GM18907 (cell line): Measurements from ENCODE around the gene MXD4.

Experiments
- ATAC-seq: cut with Tn5 transposase; IDR thresholded peaks from one replicate; pipeline ENCODE4 v1.9.1; 2021; ENCODE audit warnings: mild to moderate bottlenecking, moderate library complexity; ENCODE audit not compliant: unreplicated experiment

Gene MXD4

DNA sequence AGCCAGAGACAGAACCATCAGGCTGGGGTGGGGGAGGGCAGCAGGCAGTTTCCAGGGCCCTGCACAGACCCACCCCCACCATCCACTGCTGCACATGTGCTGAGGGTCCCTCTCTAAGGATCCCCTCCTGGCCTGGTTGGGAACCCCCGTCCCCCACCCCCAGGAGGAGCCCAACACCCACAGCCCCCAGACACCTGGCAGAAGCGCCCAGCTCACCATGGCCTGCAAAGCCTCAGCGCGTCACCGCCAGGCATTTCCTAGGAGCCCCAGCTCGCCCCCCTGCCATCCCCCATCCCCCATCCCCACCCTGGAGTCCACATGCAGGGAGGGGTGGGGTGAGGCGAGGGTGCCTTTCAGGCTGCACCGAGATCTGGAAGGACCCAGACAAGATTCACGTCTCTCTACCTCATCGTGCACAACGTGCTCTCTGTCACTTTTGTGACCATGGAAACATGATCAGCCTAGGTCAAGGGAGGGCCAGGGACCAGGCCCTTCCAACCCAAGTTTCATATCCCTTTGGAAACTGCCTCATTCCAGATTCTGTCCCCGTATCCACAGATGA is 9.3 kb downstream of the MXD4 start:
- no peak for ATAC-seq

GRCh38 chr4:2251795-2252529 is 9.9 kb downstream of the MXD4 start:
- ATAC-seq = no peak

DNA sequence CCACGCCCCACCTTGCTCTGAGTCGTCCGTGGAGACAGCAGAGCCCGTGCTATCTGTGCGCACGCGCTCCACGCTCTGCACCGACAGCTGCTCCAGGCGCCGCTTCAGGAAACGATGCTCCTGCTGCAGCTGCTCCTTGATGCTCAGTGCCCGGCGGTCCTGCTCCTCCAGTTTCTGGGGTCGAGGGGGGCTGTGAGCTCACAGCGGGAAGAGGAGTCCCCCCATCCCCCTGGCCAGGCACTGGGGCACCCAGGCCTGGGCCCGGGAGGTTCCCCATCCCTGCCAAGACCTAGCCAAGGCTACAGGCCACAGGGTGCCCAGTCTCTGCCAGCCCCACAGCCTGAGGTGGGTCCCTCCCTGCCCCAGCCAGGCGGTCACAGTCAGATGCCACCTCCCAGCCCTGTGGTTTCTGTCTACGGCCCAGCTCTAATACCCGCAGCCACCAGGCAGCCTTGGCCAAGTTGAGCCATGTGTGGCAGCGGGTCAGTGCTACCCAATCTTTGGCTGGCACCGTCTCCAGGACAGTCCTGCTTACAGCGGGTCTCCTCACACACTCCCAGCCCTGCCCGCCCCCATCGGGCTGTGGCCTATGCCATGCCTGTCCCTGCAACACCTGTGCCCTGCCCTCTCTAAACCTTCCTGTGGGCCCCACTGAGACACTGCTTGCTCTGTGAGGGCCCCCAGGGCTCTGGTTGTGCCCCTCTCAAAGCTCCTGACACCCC is 10.7 kb downstream of the MXD4 start:
- no peak for ATAC-seq

GRCh38 chr4:2250357-2251072 is 11.4 kb downstream of the MXD4 start:
- ATAC-seq = no peak

DNA sequence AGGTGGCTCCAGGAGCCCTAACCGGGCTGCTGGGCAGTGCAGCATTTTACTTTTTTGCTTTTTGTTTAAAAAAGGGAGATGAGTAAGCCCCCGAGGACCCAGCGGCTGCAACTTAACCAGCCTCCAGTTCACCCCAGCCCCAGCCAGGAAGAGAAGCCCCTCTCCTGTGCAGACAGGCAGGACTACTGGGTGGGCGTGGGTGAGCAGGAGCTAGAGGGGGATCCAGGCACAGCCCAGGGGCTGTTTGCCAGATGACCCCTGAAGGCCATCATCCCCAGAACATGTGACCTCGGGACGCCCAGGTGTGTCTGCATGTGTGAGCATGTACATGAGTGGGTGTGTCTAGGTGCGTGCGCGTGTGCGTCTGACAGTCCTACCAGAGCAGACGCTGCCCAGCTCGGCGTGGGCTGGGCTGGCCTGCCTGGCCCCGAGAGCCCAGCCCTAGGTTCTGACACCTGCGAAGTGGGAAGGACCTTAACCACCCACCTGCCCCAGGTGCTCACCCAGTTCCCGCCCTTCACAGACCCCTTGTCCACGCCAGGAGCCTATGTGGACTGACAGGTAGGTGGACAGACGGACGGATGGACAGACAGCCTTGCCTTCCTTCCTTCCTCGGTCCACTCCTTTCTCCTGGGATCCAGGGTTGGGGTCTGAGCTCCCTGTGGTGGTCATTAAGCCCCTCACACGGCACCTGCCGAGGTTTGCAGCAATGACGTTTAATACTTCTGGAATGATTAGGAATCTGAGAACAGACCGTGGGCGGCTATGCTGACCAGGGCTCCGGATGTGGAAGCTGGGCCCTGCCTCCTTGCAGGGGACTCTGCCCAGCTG is 12.2 kb downstream of the MXD4 start:
- ATAC-seq = no peak

DNA sequence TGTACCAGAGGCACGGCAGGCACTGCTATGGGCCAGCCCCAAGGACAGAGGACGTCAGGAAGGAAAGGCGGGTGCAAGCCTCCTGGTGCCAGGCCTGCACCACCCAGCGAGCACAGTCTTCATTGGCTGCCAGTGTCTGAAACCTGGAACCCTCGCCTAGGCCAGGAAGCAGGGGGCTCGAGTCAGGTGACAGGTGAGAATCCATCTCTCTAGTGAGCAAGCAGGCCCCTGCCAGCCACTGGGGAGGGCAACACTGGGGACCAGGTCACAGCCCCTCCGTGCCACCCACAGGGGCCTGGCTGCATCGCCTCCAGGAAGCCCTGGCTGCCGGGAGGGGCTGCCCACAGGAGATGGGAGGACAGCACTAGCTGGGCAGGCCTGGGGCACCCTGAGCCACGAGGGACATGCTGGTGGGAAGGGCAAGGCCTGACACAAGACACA is 13.1 kb downstream of the MXD4 start:
- ATAC-seq = no peak

- ATAC-seq = no peak
These were observed 13.7 kb downstream of the MXD4 start for GRCh38 chr4:2248044-2248780.

DNA sequence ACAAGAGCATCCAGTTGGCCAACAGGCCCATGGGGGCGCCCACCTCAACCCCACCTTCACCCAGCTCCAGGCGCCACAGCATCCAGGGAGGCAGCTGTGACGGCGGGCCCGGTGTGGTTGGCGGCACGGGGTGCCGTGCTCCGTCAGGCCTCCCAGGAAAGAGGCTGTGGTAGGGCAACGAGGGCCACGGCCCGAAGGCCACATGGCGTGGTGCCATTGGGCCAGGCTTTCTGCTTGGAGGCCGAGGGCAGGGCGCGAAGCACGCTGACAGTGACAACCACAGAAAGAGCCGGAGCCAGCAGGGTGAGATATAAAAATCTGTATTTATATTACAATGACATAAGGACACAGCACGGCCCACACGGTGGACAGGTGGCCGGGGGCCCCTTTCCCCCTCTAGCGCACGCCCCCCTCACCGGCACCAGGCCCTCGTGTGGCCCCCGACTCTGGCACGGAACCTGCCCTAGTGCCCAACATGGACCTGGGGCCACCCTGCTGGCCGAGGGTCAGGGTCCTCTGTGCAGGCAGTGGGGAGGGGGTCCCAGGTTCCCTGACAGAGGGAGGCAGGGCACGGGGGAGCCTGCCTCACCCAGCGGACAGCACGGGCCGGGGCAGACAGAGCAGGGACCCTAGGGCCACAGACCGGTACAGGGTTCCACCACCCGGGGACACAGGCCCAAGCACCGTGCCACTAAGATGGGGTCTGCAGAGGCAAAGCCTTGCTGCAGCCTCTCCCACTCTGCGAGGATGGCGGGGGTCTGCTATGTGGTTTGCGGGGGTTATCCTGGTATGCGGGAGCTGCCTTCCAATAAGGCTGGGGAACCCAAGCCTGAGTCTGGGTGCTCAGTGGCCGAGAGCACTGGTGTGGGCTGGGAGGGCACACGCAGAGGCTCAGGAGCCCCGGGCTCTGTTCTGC is 14.5 kb downstream of the MXD4 start:
- ATAC-seq = no peak

DNA sequence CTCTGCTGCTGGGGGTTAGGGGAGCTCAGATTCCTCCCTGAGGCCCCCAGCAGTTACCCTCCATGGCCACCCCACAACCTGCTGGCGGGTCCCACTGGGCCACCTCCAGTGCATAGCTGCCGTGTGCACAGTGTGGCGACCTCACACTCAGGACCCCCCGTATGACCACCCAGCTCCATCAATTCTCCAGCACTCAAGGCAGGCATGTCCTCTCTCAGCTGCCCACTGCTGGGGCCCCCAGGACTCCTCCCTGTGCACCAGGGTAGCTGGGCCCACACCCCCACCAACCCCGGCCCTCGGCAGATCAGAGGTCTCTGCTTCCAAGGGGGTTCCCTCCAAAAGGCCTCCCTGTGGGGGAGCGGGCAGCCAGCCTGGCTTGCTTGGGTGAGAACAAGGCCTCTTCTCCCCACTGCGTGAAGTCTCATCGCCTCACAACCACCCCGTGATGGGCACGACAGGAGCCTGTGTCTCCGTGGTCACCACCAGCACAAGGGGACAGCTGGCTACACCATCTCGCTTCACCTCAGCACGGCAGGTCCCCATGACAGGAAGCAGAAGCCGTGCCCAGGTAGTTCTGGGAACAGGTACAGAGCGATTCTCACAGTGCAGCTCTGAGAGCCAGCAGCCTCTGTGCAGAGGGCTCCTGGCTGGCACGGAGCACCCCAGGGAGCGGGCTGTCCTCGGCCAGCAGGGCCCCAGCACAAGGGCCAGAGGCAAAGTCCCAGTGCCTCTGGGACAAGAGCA is 15.4 kb downstream of the MXD4 start:
- ATAC-seq = no peak

- no peak for ATAC-seq
These were observed 16.1 kb downstream of the MXD4 start for GRCh38 chr4:2245787-2246275.

- no peak for ATAC-seq
These were observed 16.7 kb downstream of the MXD4 start for GRCh38 chr4:2245057-2245786.

DNA sequence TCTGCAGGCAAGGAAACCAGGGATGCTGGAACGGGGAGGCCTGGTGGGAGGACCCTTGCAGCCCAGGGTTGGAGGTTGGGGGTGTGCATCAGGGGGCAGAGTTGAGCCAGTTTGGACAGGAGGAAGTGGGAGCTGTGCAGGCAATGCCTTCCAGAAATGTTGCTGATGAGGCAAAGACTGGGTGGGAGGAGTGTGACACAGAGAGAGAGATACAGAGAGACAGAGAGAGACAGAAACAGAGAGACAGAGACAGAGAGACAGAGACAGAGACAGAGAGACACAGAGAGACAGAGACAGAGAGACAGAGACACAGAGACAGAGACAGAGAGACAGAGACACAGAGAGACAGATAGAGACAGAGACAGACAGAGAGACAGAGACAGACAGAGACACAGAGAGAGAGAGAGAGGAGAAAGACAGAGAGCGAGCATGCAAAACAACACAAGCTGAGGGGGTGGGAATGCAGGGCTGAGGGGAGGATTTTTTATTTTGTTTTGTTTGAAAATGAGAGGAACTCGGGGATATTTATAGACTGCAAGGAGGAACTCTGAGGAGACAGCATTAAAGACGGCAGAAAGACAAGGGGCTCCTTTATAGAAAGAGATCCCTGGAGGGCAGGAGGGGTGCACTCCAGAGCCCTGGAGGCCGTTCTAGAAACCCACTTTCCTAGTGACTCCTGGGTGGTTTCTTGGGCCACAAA is 18.1 kb downstream of the MXD4 start:
- ATAC-seq = no peak

- peak; percentile 87 for ATAC-seq
These were observed 20.2 kb downstream of the MXD4 start, which contains the start of the genes HAUS3 and POLN for GRCh38 chr4:2241410-2242353. HAUS3 (minus strand) TSS chr4:2242121; CDS start chr4:2240946, 1,175 bp downstream. POLN (minus strand) TSS chr4:2242121; CDS start chr4:2229231, 12,890 bp downstream.

GRCh38 chr4:2241003-2241402 is 20.9 kb downstream of the MXD4 start:
- ATAC-seq = no peak

- ATAC-seq = no peak
These were observed 24.8 kb downstream of the MXD4 start for GRCh38 chr4:2236944-2237666.
